ENCODE measurements around the gene BHLHE23.

DNA sequence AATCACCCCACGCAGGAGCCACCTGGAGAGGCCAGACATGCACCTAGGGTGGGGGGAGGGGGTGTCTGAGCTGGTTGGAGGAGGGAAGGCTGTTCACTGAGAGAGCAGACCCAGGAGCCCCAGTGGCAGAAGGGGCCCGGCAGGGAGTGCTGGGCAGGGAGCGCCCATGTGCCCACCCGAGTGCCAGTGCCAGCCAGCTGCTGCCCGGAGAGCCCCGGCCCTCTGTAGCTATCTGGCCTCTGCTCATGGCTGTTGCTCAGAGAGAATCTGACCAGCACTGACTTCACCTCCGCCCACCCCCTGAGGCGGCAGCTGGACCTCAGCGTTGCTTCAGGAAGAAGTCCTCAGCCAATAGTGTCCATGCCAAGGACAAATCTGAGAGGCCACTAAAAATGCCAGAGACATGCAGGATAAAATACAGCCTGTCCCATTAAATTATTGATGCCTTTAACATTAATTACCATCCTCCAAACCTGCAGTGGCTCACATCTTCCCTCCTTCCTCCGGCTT is 31.5 kb downstream of the BHLHE23 start:
- TF ChIP-seq CREB5 (CRISPR knock-in tag; IDR thresholded peaks at IDR 0.05; ENCODE audit: low read depth) (no peak), OSR1 (CRISPR knock-in tag; IDR thresholded peaks at IDR 0.05) (no peak), RARB (CRISPR knock-in tag; IDR thresholded peaks at IDR 0.05) (no peak), ZNF70 (CRISPR knock-in tag; IDR thresholded peaks at IDR 0.05) (no peak), ZFP30 (CRISPR knock-in tag; IDR thresholded peaks at IDR 0.05) (no peak), ZNF565 (CRISPR knock-in tag; conservative IDR thresholded peaks at IDR 0.05; ENCODE audit: low read depth) (no peak), SNAI2 (CRISPR knock-in tag; IDR thresholded peaks at IDR 0.05) (no peak), CSDC2 (CRISPR knock-in tag; IDR thresholded peaks at IDR 0.05) (no peak), ISL1 (CRISPR knock-in tag; IDR thresholded peaks at IDR 0.05) (no peak), PATZ1 (CRISPR knock-in tag; IDR thresholded peaks at IDR 0.05; ENCODE audit: borderline replicate concordance) (no peak), ARNTL (CRISPR knock-in tag; IDR thresholded peaks at IDR 0.05; ENCODE audit: borderline replicate concordance, low read depth) (no peak)
- TF ChIP-seq, protein P1, sequence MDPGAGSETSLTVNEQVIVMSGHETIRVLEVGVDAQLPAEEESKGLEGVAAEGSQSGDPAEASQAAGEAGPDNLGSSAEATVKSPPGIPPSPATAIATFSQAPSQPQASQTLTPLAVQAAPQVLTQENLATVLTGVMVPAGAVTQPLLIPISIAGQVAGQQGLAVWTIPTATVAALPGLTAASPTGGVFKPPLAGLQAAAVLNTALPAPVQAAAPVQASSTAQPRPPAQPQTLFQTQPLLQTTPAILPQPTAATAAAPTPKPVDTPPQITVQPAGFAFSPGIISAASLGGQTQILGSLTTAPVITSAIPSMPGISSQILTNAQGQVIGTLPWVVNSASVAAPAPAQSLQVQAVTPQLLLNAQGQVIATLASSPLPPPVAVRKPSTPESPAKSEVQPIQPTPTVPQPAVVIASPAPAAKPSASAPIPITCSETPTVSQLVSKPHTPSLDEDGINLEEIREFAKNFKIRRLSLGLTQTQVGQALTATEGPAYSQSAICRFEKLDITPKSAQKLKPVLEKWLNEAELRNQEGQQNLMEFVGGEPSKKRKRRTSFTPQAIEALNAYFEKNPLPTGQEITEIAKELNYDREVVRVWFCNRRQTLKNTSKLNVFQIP (CRISPR knock-in tag; IDR thresholded peaks at IDR 0.05; ENCODE audit: borderline replicate concordance, low read depth) = no peak
